HG02870 (cell line): ENCODE measurements around the gene C3orf52.
A peak's percentile ranks its signal among the peaks of the same experiment; 100 is the strongest.

ENCODE experiments used
- ATAC-seq: cut with Tn5 transposase; IDR thresholded peaks from one replicate; pipeline ENCODE4 v1.9.1; 2021; ENCODE audit warnings: mild to moderate bottlenecking, moderate library complexity; ENCODE audit not compliant: unreplicated experiment

Gene C3orf52

GRCh38 chr3:112085735-112086075, 484 bp upstream of the C3orf52 start:
- ATAC-seq, result peak; percentile 7

- ATAC-seq, result no peak
Measured at GRCh38 chr3:112086875-112087524, 811 bp downstream of the C3orf52 start.

DNA sequence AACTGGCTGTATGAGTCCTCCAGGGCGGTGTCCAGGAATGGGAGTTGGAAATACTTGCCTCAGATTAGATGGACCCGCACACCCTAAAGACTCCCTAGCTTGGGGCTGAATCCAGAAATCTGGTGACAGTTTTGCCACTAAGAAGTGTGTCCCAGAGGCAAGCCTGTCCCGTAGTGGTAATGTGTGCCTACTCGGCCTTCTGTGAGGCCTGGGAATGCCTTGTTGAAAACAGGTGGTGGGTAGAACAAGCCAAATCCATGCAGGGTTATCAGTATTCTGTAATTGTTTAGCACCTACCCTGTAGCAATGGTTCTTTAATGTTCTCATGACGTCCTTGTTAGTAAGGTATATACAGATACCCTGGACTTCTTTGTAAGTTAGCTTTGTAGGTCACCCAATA, 1.6 kb downstream of the C3orf52 start:
- no peak for ATAC-seq

DNA sequence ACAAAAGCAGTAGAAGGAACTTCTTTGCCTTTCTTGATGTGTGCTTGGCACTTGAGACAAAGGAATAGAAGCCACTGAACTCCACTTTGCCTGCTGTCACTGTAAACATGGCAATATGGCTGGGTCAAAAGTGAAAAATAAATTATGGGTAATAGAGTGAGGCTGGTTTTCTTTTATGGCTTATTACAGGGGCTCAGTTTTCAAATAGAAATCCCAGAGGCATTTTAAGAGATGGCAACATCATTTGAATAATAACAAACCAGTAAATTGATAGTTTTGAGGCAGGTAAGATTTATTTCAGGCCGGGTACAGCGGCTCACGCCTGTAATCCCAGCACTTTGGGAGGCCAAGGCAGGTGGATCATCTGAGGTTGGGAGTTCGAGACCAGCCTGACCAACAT, 2.8 kb downstream of the C3orf52 start:
- no peak for ATAC-seq

DNA sequence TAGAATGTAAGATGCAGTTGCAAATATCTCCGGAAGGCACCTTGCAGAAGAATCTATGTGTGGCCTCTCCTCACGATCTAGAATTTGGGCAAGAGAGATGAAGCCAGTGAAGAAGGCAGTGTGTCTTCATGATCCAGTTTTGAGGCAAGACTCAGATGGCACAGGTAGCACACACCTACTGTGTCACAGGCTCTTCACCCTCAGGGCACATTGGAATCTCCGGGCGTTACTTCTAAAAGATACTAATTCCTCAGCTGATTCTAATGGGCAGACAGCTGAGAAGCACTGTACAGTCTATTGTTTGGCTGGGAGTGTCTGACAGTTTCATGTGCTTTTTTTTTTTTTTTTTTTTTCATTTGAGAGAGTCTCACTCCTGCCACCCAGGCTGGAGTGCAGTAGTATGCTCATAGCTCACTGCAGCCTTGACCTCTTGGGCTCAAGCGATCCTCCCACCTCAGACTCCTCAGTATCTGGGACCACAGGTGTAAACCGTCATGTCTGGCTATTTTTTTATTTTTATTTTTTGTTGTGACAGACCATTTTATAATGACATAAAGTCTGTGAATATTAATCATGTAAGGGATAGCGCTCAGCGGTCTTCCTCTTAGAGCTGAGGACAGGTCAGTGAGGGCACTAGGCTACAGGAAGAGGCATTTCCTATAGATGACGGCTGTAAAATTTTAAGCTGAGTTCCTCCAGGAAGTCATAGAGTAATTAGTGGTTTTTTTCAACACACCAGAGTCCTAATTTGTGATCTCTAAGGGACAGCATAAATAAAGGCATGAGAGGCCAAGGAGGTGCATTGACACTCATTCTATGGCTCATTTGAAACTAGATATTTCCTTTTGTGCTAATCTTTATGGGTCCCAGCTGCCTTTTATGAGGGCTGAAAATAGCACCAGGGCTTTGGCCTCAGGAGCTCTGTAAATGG, 4.0 kb downstream of the C3orf52 start:
- ATAC-seq, result no peak

DNA sequence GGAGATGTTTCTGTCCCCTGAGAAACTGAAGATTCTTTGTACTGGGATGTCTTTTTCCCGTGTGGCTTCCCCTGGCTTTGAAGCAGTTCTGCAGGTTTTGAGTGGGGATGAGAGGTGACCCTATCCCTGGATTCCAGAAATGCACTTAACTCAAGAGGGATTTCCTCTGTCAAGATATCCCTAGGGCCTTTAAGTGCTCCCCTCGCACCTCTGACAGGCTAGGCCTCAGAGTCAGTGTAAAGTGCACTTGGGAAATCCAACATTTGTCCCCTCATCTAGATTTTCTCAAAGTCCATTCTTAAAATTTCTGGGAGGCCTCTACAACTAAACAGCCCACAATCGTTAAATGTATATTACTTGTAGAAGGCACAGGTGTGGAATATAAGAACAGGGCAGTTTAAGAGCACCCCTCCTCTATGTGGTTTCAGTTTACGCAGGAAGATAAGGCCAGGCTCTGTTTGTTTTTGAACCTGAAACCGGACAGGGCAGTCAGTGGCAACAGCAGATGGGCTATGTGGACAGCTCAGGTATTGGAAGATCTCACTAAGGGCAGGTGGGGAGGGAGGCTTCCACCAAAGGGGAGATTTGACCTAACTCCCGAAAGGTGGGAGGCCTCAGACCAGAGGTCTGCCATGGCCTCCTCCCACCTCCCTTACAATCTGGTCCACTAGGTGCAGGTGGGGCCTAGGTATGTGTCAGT, 4.8 kb downstream of the C3orf52 start:
- ATAC-seq, result no peak

DNA sequence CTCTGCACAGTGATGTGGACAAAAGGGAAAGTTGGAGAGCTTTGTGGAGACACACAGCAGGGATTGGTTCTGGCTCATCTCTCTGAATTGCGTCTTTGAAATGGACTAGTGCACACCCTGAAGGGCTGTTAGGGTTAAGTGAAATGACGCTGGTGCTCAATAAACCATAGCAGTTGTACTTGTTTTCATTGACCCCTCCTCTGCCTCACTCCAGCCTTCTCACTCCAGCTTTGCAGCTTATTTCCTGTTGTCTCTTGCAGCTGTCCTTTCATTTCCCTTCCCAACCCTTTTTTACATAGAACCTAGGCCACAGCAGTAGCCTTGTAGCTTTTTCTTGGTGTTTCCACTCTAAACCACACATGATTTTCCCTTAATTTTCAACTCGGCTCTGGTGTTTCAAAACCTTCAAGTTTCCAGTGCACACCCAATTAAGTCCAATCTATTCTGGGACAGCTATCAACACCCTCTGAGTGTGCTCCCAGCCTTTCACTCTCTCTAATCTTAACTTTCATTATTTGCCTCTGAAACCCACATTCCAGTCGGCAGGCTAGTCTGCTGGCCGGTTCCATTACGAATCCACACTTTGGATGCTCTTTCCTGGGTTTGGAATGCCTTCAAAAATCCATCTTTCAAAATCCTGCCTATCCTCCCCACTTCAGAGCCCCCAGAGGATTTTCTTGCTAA, 6.4 kb downstream of the C3orf52 start:
- peak; percentile 42 for ATAC-seq

- no peak for ATAC-seq
Measured at GRCh38 chr3:112093180-112093522, 7.0 kb downstream of the C3orf52 start.

DNA sequence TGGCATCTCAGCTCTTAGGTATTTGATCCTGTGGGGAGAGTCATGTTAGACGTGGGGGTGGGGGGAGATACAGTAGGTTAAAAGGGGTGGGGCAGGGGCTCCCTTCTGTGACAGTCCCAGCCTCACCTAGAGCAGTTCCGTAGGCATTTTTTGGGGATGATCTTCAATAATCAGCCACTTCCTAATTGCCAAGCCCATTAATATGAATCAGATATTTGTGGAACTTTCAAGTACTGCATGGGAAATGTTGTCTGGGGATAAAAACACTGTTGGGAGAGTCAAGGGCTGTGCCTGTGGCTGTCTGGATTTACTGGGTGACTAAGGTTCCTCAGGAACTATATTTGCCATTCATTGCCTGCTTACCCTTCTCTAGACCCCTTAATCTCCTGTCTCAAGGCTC, 9.5 kb downstream of the C3orf52 start:
- no peak for ATAC-seq

DNA sequence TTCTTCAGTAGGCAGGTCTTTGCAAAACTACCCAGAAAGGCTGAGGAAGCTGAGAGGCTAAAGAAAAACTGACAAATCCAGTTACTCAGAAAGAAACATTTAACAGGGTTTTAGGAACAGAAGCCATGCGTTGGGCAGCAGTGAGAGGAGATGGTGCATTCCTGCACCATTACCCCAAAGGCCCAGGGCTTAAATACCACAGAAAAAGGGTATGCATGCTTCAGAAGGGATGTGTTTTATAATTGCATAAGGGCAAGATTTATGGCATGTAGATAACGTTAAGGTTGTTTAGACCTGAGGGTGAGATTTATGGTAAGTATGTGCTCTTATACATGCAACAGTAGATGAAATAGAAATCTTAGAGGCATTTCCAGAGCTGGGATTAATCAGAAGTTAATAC, 10.0 kb downstream of the C3orf52 start:
- no peak for ATAC-seq

DNA sequence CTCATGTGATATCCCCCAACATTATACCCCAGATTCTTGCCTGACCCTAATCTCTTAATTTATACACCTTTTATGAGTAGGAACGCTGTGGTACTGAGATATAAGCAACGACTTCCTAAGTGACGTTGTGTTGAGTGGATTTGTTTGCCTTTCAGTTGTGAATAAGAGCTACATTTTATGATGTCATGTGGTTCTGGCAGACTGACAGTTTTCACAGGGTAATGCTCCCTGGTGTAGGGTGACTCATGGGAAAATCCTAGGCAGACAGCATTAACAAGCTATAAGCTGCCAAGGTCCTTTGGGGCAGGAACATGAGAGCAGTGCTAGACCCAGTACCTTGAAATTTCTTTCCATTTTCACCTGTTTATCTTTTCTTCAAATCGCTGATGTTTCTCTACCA, 11.2 kb downstream of the C3orf52 start:
- peak; percentile 70 for ATAC-seq

DNA sequence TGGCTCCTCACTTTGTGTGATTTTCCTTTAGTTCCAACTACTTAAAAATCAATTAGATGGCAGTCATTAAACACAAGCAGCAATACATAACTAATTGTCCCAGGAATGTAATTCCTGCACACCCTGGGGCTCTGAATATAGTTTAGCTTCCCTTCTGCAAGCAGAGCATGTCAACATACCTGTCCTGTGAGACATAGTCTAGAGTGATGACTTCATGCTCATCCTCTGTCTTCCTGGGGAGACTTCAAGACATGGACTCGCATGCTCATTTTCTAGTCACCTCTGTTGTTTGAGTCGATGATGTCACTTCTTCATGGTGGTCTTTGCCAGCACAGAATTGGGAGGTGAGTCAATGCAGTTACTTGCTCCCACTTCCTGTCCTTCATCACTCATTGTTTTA, 15.7 kb downstream of the C3orf52 start:
- no peak for ATAC-seq

- no peak for ATAC-seq
Measured at GRCh38 chr3:112104774-112105173, 18.6 kb downstream of the C3orf52 start.

GRCh38 chr3:112109322-112109721, 23.1 kb downstream of the C3orf52 start:
- ATAC-seq, result no peak

DNA sequence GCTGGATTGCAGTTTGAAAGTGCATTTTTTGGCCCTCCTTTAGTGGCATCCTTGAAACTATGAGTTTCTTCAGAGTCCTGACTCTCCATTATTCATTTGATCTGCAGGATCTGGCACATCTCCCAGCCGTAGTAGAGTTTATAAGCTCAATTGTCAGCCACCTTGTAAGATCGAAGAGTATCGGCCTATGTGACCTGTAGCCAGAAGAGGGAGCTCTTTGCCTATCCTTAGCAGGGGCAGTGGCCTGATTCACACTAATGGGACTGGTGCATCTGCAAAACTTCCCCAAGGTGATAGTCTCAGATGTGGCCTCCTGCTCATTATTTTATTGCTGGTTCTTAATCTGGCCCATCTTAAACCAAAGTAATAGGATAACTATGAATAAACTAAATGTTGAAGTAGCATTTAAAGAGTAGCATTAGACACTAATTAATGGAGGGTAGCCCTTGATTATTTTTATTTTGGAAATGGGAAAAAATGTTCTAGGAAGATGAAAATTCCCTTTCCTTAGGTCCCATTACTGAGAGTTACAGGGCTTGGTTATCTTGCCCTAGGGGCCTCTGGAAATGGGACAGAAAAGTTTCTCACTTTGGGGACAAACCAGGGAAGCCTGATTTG, 25.7 kb downstream of the C3orf52 start:
- ATAC-seq, result peak; percentile 38

DNA sequence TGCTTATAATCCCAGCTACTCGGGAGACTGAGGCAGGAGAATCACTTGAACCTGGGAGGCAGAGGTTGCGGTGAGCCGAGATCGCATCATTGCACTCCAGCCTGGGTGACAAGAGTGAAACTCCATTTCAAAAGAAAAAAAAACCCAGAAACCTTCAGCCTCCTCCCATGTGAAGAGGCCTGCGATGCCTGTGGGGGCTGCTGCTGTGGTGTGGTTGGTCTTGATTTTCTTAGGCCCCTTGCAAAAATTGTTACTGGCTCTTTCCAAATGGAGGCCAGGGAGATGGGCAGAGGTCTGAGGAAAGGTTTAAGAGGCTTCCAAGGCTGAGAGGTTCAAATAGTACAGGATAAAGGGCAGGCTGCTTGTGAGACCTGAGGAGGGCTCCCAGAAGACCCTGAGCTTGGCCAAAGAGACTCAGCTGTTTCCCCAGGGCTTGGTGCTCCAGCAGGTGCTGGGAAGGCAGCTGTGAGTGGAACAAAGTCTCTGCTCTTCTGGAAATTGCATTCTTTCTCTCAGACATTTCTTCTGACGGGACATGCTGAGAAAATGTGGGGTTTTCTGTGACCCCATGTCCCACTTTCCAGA, 28.5 kb downstream of the C3orf52 start:
- peak; percentile 26 for ATAC-seq

GRCh38 chr3:112115161-112115739, 29.1 kb downstream of the C3orf52 start:
- peak; percentile 48 for ATAC-seq

DNA sequence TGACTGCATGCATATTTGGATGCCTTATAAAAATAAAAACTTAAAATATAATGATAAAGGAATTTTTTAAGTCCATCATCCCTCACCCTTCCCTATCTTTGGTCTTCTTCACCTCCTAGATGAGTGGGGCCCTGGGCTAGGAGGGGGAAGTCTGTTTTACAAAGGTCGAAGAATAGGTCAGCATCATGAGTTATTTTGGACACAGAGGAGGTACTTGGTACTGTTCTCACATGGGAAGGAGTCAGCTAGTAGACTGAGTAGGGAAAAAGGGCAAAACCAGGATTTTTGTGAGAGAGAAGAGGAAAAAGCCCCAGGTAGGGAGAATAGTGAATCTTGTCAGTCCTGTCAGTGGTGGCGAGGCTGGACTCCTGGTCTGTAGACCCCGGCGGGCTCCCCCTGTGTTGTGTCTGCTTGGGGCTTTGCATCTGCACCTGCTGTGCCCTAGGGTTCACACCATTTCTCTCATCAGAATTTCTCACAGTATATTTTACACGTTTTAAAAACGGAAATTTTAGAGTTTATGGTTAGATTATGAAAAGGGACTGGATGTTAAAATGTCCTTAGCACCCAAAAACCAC, 29.7 kb downstream of the C3orf52 start:
- no peak for ATAC-seq

- ATAC-seq, result no peak
Measured at GRCh38 chr3:112116748-112117186, 30.6 kb downstream of the C3orf52 start.

- ATAC-seq, result no peak
Measured at GRCh38 chr3:112117415-112117814, 31.2 kb downstream of the C3orf52 start.
